T-helper 22 cell (primary cell): Measurements from ENCODE around the gene EML6.

Experiments
- DNase-seq: peaks from one replicate; pipeline ENCODE4 v3.0.0-alpha.2; 2020; ENCODE audit warnings: low read depth

The EML6 gene

DNA sequence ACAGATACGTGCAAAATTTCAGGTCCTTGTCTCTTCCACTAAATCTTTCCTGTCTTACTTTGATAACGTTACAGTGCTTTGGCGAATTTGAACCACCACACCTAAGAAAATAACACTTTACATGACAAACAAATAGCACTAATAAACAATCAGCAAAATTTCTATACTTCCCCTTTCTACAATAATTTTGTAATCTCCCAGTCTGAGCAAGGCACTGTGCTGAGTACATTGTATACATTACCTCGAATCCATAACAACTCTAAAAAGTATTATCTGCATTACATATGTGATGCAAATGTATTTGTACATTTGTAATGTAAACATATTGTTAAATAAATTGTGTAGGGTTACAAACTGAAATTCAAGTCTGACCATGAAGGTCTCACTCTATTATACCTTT lies 276.9 kb downstream of the EML6 start:
- no peak for DNase-seq

DNA sequence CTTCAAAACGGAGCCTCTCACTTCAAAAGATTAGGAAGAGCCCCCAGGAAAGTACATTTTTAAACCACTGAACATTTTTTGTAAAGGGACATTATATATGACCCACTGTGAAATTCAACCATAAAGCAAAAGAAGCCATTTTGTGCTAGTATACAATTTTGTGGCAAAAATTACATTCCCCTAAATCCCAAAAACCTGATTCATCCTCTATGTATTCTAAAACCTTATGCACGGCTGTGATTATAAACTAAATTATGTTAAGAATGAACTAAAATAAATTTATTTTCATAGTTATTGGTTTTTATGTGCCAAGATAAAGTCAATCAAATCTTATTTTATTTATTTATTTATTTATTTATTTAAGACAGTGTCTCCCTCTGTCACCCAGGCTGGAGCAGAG lies 278.3 kb downstream of the EML6 start:
- no peak for DNase-seq

DNA sequence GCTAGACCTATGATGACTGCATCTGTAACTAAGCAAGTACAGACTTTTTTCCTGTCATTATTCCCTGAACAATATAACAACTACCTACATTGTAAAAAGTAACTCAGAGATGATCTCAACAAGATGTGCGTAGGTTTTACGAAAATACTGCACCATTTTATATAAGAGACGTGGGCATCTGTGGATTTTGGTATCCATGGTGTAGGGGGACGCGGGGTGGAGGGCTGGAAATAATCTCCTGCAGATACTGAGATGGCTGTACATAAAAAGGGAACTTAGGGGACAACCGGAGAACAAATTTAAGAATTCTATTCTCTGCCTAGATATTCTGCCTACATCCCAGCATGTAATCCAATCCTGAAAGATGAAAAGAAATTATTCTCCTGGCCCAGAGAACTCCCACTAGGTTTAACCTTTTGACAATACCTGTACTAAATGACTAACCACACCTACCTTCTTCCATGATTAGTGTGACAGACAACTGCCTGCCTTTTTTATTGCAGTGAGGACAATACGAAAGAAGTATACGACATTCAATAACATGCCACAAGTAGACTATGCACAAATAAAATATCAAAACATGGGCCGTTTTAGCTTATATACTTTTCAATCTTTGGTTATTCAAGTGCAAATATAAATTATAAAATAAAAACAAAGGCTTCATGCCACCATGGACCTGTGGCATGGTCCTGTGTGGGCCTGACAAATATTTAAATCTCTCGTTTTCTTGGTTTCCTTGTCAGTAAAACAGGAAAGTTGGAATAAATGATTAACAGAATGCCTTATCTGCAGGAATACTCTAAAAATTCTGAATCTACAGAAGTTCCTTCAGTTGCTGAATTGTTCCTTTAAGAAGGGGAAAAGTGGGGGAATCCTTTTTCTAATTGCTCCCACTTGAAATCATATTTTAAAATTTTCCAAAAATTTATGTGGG lies 280.5 kb downstream of the EML6 start:
- DNase-seq = no peak

DNA sequence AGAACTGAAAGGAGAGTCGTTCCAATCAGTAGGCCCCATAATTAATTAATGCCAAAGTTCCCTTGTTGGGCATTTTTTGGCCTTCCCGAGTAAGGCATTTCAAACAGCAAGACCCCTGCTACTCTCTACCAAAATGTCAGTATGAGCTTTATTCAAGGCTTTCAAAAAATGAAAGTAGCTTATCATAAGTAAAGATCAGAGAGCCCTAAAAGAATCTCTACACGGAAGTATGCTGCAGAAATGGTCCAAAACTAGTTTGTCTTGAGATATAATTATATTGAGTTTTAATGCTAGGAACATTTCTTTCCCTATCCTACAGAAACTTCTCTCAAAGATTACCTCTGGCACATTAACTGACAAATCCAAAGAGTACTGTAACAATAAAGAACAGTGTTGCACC lies 282.8 kb downstream of the EML6 start:
- no peak for DNase-seq

DNA sequence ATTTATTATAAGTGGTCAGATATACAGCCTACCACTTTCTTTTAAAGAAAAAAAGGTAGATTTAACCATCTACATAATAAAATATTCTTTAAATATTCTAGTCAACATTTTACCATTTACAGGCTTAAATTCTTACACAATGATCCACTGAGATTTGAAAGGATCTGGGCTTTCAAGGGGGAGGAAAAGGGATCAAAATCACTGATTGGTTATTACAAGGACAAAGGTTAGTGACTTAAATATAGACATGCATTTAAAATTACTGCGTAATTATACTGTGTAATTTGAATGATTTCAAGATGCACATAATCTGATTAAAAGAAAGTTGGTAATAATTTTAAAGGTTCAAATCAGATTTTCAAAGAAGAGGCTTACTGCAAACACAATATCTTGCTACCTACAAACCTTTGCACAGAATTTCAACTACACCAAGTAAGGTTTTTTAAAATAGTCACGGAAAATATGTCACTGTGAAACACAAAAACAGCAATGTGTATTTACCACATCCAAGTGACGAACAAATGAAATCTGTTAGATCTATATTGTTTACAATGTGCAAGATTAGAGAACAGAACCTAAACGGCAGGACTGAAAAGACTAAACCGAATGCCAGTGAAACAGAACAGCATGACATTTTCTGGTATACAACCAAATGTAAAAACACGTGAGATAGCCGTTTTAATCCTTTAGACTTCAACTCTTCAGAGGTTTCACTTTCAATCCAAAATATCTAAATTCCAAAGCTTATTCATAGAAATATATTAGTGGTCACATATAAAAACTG lies 286.0 kb downstream of the EML6 start:
- no peak for DNase-seq

DNA sequence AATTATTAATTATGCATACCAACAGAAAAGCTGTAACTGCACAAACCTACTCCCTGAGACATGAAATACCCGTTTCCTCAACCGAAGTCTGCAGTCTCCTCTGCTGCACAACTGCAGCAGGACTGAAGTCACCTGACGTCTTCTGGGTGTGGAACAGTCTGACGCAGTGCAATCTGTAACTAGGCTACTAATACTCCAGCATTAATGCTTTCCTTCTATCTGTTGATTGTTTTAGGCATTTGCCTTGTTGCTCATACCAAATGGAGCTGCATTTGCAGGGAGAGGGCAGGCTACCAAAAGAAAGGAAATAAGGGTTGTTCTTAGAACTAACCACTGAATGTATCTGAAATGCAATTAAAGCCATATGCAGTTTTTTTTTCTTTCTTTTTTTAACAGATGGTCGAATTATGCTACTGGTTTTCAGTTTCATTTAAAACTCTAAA lies 286.7 kb downstream of the EML6 start:
- peak; percentile 32 for DNase-seq

DNA sequence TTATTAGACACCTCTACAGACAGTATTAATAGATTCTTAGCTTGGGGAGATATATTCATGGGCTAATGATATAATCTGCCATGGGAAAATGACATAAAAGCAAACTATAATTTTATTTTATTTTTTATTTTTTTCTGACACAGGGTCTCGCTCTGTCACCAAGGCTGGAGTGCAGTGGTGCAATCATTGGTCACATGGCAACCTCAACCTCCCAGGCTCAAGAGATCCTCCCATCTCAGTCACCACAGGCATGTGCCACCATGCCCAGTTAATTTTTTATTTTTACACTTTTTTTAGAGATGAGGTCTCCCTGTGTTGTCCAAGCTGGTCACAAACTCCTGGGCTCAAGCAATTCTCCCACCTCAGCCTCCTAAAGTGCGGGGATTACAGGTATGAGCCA lies 287.5 kb downstream of the EML6 start:
- no peak for DNase-seq

DNA sequence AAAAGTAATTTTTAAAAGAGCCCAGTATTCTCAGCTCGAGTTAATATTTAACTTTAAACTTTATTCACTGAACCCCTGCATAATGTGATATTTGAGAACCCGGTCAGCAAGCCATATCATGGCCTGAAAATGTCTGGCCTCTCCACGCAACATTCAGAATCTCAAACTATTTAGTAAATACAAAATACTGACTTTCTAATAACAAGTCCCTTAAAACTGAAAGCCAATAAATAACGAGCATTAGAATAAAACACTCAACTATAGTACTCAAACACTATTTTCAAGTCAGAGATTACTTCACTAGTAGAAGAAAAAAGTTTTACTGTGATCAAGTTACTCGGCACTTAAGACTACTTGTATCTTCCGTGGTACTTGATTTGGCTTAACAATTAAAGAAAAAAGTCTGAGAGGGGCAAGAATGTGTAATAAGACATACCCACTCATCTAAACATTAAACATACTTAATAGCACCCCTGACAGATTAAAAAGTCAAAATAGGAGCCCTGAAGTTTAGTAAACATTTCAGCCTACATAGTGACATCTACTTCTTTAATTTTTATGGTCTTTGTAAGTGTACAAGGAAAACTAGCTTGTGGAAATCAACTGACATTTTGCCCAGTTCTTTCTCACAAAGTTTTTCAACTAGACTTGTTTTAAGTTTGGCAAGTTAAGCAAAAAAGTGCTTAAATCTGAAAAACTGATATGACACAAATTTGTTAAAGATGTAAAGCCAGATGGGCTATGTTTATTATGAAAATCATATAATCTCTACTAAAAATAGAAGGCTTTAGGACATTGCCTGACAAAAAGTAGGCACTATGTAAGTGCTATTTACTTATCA lies 288.6 kb downstream of the EML6 start:
- no peak for DNase-seq

DNA sequence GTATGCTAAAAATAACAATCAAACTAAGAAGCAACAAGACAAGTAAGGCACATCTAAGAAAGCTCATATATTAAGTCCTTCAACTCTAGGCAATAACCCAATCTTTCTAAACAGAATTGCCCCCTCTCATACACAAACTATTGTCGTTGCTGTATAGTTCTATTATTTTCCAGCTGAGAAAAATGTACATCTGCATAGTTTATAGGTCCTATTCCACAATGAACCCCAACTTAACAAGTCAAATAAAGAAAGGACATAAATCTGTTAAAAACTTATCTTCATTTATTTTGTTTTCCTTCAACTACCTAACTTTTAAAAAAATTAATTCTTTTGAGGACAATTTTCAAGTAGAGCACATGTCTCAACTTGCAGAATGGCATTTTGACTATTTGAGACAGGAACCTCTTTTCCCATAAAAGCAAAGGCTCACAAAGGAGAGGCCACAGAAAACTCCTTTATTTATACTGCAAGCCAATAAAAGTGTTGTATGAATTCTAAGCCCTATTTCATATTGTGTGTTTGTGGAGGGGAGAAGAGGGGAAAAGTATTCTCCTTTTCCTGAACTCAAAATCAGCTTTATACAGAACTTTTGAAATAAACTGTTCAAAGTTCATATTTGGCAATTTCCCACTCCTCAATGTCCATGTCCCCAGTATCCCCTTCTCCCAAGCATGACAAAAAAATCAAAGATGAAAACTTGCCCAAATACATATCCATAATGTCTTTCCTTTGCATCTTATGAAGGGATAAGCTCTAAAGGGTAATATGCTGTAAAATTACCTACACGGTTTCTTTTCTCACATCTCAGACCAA lies 289.4 kb downstream of the EML6 start:
- no peak for DNase-seq

DNA sequence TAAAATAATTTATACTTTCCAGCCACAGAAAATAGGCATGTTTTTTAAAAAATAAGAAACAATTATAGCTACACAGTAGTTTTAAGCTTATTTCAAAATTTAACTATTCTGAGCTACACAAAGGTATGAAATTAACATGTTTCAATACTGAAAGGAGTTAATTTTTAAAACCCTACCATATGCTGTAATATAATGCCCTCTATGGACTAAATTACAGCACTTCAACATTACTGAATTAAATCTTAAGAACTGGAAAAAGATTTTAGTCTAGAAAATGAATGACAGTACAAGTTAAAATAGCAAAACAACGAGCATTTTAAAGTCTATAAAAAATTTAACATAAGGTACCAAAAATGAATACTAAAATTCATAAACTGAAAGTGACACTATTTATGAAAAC lies 290.5 kb downstream of the EML6 start:
- no peak for DNase-seq

DNA sequence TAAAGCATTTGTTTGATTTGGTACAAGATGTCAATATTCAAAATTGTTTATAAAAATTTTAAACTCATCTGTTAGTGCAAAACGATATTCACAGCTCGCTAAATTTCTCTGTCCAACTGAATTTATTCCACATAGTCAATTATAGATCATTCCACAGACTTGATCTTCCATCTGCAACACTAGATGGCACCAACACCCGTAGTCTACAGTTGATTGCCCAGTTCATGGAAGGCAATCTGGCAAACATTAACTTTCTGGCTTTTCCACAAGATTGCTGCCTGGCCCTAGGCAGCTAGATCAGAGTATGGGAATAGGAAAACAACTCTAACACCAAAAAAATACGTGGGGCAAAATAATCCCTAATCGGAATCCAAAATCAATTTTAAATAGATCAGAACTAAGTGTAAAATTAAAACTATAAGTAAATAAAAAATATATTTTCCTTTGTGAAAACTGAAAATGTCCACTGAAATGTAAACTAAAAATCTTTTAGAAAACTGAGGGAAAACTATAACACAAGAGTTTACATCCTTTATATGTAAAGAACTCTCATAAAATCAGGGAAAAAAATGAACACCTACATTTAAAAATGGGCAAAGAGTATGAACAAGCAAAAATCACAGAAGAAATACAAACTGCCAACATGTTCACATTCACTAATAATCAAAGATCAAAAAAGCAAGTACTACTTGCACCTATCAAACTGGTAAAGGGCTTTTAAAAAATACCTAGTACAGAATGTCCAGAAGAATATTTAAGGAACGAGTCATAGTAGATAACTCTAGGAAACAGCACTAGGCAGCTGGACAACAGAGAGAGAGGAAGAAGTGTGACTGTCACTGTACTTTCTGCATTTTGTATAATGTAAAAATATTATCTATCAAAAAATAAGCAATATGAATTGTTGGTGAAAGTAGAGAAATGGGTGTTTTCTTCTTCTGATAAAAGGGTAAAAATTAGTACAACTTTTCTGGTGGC lies 291.8 kb downstream of the EML6 start:
- DNase-seq = peak; percentile 8

DNA sequence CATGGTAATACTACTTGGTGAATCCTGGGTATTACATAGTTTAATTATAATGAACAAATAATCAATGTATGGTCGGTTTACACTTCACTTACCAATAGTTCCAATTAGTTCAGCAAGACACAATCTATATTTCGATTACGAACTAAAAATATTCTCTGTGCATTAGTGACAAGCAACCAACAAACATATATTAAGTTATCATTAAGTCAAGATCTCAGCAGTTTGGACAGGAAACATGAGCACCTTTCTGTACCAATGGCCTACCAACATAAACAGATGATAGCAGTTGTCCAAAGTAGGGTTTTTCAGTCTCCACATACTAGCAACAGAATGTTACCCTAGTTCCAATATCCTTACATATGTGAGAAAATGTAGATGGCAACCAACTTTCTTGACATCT lies 294.0 kb downstream of the EML6 start:
- no peak for DNase-seq

DNA sequence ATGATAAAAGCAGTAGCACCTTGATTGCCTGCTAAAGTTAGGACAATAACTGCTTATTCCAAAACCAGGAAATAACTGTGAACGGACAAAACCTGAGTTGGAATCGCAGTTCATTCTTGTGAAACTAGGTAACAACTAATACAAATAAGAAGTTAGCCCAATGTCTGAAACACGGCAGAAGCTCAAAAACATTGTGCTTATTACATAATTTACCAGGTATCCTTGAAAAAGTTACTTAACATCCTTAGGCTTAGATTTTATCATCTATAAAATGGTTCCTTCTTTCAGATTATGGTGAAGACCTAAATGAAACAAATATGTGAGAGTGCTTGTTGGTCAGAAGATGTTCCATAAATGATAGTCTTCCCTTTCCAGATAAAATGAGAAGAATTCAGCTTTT lies 294.4 kb downstream of the EML6 start:
- no peak for DNase-seq

DNA sequence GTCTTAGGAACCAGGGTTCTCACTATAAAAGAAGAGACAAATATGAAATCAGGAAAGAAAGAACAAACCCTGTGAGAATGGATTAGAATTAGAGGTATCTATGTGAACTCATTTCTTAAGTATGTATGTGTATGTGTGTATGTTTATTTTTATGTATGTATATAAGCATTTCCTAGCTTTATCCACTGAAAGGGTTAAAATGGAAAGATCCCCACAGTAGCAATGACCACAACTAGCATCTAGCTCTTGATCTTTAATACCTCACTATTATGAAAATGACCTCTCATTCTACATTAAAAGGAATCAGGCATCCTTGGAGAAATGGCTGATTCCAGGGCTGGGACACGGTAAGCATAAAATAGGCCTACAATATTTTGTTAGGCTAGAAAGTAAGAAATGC lies 295.2 kb downstream of the EML6 start:
- no peak for DNase-seq

DNA sequence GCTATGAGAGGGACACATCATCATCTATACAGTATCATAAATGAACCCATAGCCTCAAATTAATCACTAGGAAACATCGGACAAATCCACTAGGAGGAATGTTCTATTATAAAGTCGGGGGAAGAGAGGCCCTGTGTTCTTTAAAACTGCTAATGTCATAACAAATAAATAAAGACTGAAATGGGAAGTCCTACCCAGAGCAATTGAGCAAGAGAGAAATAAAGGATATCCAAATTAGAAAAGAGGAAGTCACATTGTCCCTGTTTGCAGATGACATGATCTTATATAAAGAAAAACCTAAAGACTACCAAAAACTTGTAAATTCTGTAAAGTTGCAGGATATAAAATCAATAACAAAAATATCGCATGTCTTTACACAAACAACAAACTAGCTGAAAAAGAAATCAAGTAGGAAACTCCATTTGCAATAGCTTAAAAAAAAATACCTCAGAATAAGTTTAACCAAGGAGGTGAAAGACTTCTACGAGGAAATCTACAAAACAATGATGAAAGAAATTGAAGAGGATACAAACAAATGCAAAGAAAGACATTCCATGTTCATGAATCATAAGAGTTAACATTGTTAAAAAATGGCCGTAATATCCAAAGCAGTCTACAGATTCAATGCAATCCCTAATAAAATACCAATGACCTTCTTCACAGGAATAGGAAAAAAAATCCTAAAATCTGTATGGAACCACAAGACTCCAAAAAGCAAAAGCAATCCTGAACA lies 296.2 kb downstream of the EML6 start:
- no peak for DNase-seq
